Effector memory CD4-positive, alpha-beta T cell (primary cell): Measurements from ENCODE around the gene NUP98.
A peak's percentile ranks its signal among the peaks of the same experiment; 100 is the strongest.
"Not testable (repeated sequence)": the region's sequence is repeated elsewhere in the genome, so short reads cannot be mapped to it uniquely, and the experiment has no call there.

Experiments used
- DNase-seq, 3 donors: peaks; one replicate each; pipeline ENCODE4 v3.0.0-alpha.2; 2020
- H3K27ac ChIP-seq: 2 replicates; pipeline ENCODE4 v1.7.0; 2013; ENCODE audit warnings: mild to moderate bottlenecking, low read length, moderate library complexity; ENCODE audit not compliant: insufficient read depth, poor library complexity, severe bottlenecking
- H3K27me3 ChIP-seq: replicated peaks from 2 replicates; pipeline ENCODE4 v1.7.0; 2013; ENCODE audit warnings: mild to moderate bottlenecking, low read length; ENCODE audit not compliant: insufficient read depth, control insufficient read depth, poor library complexity, severe bottlenecking
- H3K36me3 ChIP-seq: 2 replicates; pipeline ENCODE4 v1.7.0; 2013; ENCODE audit warnings: mild to moderate bottlenecking, low read length, moderate library complexity; ENCODE audit not compliant: control insufficient read depth, insufficient read depth
- H3K4me1 ChIP-seq: 2 replicates; pipeline ENCODE4 v1.7.0; 2013; ENCODE audit warnings: low read length, mild to moderate bottlenecking; ENCODE audit not compliant: control insufficient read depth, insufficient read depth, poor library complexity, severe bottlenecking
- H3K4me3 ChIP-seq: 2 replicates; pipeline ENCODE4 v1.7.0; 2013; ENCODE audit warnings: low read length, low read depth, mild to moderate bottlenecking; ENCODE audit not compliant: insufficient read depth, poor library complexity, severe bottlenecking
- H3K9me3 ChIP-seq: 2 replicates; pipeline ENCODE4 v1.7.0; 2013; ENCODE audit warnings: mild to moderate bottlenecking, low read length, moderate library complexity; ENCODE audit not compliant: control insufficient read depth

NUP98 gene

GRCh38 chr11:3655547-3655946, 141.8 kb downstream of the NUP98 start:
- no peaks in the 10 kb centered on the region for H3K36me3 ChIP-seq
- H3K27ac ChIP-seq: no peak overlapping the region
- H3K9me3 ChIP-seq: no peaks in the 10 kb centered on the region
- H3K27me3 ChIP-seq: peaks cover 3% of the 10 kb centered on the region
- H3K4me1 ChIP-seq: no peaks in the 10 kb centered on the region
- no peak for DNase-seq
- no peak overlapping the region for H3K4me3 ChIP-seq

GRCh38 chr11:3652514-3652913, 144.8 kb downstream of the NUP98 start:
- not testable (repeated sequence) for H3K9me3 ChIP-seq, H3K4me3 ChIP-seq, H3K4me1 ChIP-seq, DNase-seq, H3K27me3 ChIP-seq, H3K36me3 ChIP-seq, H3K27ac ChIP-seq

- H3K27ac ChIP-seq, H3K27me3 ChIP-seq, H3K4me3 ChIP-seq, H3K4me1 ChIP-seq, DNase-seq, H3K9me3 ChIP-seq, H3K36me3 ChIP-seq: not testable (repeated sequence)
These were observed 148.0 kb downstream of the NUP98 start for GRCh38 chr11:3649374-3649773.

GRCh38 chr11:3648843-3649242, 148.5 kb downstream of the NUP98 start:
- H3K4me3 ChIP-seq, DNase-seq, H3K27ac ChIP-seq, H3K9me3 ChIP-seq, H3K27me3 ChIP-seq, H3K4me1 ChIP-seq, H3K36me3 ChIP-seq: not testable (repeated sequence)

- no peak overlapping the region for H3K27ac ChIP-seq
- H3K36me3 ChIP-seq: no peaks in the 10 kb centered on the region
- no peaks in the 10 kb centered on the region for H3K9me3 ChIP-seq
- peaks cover 3% of the 10 kb centered on the region for H3K27me3 ChIP-seq
- no peak overlapping the region for H3K4me3 ChIP-seq
- DNase-seq: no peak
- H3K4me1 ChIP-seq: peaks cover 11% of the 10 kb centered on the region
These were observed 151.8 kb downstream of the NUP98 start for GRCh38 chr11:3645552-3645951.

- no peak for DNase-seq
- Histone ChIP-seq H3K4me3 (no peak within 1 kb of the TSS), H3K4me1 (peaks cover 11% of the 10 kb centered on the region), H3K9me3 (no peaks in the 10 kb centered on the region), H3K27ac (no peak within 1 kb of the TSS), H3K36me3 (no peaks in the 10 kb centered on the region), H3K27me3 (peaks cover 3% of the 10 kb centered on the region)
These were observed 152.5 kb downstream of the NUP98 start, which contains the start of gene ART1 for GRCh38 chr11:3644817-3645235. ART1 (plus strand) TSS chr11:3645128; CDS start chr11:3659214, 14,086 bp downstream.

- H3K36me3 ChIP-seq, DNase-seq, H3K9me3 ChIP-seq, H3K27me3 ChIP-seq, H3K4me3 ChIP-seq, H3K27ac ChIP-seq: not testable (repeated sequence)
- peaks cover 11% of the 10 kb centered on the region for H3K4me1 ChIP-seq
These were observed 154.2 kb downstream of the NUP98 start for GRCh38 chr11:3643102-3643546.

GRCh38 chr11:3642071-3642951, 155.0 kb downstream of the NUP98 start:
- Histone ChIP-seq H3K27me3 (peaks cover 3% of the 10 kb centered on the region), H3K4me1 (peaks cover 11% of the 10 kb centered on the region), H3K9me3 (no peaks in the 10 kb centered on the region), H3K4me3 (peak overlapping the region; percentile 58), H3K27ac (no peak overlapping the region), H3K36me3 (no peaks in the 10 kb centered on the region)
- peak; percentile 48 to 68 (median 49) for DNase-seq

GRCh38 chr11:3641701-3642070, 155.7 kb downstream of the NUP98 start, which contains the start of gene ART5:
ART5 (minus strand) TSS chr11:3641992; CDS start chr11:3641862, 130 bp downstream.
- DNase-seq: no peak

GRCh38 chr11:3641191-3641590, 156.2 kb downstream of the NUP98 start:
- Histone ChIP-seq H3K27ac (no peak overlapping the region), H3K4me3 (no peak overlapping the region), H3K4me1 (peaks cover 11% of the 10 kb centered on the region), H3K27me3 (peaks cover 3% of the 10 kb centered on the region), H3K9me3 (no peaks in the 10 kb centered on the region), H3K36me3 (no peaks in the 10 kb centered on the region)
- DNase-seq: no peak

More at GRCh38 chr11:3641701-3642070, 155.7 kb downstream of the NUP98 start, which contains the start of gene ART5:
- H3K27ac ChIP-seq: no peak within 1 kb of the TSS
- peak within 1 kb of the TSS; percentile 58 for H3K4me3 ChIP-seq
- H3K36me3 ChIP-seq: no peaks in the 10 kb centered on the region
- H3K4me1 ChIP-seq: peaks cover 11% of the 10 kb centered on the region
- H3K9me3 ChIP-seq: no peaks in the 10 kb centered on the region
- H3K27me3 ChIP-seq: peaks cover 3% of the 10 kb centered on the region
